GM12873 (cell line): ENCODE results near the gene ARHGAP40.

Experiments
- TF ChIP-seq, protein P1 (sequence below): IDR thresholded peaks from 2 replicates; pipeline ENCODE4 v1.5.1; 2012; ENCODE audit warnings: low read depth, mild to moderate bottlenecking, moderate library complexity, low read length, control low read depth; ENCODE audit not compliant: insufficient read depth; ENCODE audit errors: missing control alignments

ARHGAP40 gene

GRCh38 chr20:38604873-38605303 is 3.3 kb downstream of the ARHGAP40 start:
- TF ChIP-seq, protein P1, sequence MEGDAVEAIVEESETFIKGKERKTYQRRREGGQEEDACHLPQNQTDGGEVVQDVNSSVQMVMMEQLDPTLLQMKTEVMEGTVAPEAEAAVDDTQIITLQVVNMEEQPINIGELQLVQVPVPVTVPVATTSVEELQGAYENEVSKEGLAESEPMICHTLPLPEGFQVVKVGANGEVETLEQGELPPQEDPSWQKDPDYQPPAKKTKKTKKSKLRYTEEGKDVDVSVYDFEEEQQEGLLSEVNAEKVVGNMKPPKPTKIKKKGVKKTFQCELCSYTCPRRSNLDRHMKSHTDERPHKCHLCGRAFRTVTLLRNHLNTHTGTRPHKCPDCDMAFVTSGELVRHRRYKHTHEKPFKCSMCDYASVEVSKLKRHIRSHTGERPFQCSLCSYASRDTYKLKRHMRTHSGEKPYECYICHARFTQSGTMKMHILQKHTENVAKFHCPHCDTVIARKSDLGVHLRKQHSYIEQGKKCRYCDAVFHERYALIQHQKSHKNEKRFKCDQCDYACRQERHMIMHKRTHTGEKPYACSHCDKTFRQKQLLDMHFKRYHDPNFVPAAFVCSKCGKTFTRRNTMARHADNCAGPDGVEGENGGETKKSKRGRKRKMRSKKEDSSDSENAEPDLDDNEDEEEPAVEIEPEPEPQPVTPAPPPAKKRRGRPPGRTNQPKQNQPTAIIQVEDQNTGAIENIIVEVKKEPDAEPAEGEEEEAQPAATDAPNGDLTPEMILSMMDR = no peak

DNA sequence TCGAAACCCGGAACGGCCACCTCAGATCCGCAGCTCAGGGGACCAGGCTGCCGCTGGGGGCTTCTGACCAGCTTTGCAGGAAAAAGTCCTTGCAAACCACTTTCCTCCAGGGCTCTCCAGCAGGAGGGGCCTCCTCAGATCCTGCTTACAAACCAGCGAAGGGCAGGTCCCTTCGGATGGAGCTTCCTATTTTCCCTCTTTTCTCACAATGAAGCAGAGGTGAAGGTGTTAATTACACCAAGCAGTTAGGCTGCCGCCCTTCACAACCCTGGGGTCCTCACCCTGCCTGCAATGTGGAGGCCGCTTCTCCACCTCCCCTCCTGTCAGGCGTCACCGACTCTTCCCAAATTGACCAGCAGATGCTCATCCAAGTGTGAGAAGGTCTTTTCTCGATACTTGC is 5.7 kb downstream of the ARHGAP40 start:
- TF ChIP-seq, protein P1 = no peak

- TF ChIP-seq, protein P1 = no peak
Observed at GRCh38 chr20:38608188-38608587, 6.6 kb downstream of the ARHGAP40 start.

DNA sequence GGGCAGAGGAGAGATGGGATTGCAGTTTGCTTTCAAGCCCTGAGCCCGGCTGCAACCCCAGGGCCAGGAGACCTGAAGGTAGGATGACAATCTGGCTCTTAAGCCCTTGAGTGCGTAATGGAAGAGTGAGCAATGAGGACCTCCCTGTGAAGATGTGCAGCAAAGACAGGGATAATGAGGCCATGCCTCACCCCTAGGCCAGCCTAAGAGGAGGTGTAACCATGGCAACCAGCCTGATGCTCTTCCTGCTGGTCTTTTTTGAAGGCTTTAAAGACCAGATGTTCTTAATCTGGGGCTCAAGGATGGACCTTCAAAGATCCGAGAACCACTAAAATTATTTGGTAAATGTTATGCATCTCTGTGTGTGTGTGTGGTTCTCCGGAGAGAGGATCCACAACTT is 8.2 kb downstream of the ARHGAP40 start:
- TF ChIP-seq, protein P1 = no peak

DNA sequence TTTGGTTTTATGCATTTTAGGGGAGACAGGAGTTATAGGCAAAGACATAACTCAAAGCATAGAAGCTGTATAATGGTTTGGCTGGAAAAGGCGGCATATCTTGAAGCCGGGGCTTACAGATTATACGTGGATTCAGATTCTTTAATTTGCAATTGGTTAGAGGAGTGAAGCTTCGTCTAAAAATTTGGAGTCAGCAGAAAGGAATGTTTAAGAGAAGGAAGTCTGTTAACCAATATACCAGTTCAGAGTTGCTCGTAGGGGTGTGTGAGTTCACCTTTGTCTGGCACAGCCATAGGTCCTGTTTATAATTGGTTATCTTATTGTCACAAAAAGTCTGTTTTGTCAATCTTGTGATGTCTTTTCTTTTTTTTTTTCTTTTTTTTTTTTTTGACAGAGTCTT is 8.9 kb downstream of the ARHGAP40 start:
- TF ChIP-seq, protein P1 = no peak

DNA sequence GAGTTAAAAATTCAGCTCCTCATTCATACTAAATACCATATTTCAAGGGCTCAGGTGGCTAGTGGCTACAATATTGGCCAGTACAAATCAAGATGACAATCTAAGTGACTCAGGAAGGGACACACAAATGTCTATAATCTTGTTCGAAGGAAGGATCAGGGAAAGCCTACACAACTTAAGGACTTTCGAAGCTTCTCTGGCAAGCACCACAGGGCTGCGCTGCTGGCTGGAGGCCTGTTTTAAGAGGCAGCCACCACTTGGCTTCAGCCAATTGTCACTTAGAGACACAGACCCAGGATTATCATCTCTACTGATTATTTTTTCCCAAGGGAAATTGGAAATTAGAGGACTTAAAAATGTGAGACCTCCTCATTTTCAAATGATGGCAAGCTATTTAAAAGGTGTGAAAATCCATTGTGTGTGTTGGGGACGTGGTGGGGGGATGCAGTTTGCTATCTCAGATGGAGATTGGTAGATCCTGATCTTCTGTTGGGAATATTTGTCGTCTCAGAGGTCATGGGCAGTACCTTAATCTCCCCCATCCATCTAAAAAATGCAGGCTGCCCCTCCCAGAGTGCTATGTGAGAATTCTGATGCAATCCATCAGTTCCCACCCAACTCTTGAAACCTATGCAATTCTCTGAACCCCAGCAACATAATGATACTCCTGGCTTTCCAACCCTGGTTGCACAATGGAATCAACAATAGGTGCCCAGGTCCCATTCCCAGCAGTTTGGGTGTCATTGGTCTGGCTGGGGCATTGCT is 11.3 kb downstream of the ARHGAP40 start:
- TF ChIP-seq, protein P1 = no peak

DNA sequence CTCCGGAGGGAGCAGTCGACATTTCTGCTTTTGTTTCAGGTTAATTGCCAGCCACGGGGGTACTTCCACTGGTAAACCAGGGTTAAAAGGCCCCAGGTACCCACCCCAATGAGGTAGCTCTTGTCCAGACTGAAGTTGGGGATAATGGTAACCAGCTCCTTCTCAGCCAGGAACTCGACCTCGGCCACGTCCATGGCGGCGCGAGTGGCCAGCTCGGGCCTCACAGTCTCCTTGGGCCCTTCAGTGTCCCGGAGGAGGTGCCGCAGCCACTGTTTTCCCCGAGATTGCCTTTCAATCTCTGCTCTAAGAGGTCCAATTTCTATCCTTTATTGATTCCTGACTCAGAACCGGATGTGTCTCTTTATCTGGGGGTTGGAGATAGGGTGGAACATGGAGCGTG is 13.7 kb downstream of the ARHGAP40 start:
- TF ChIP-seq, protein P1 = no peak

- TF ChIP-seq, protein P1 = no peak
Observed at GRCh38 chr20:38616457-38616856, 14.8 kb downstream of the ARHGAP40 start.
